Body of pancreas (tissue), 4 donors: ENCODE measurements around the gene ITPR2. TPM values are rescaled to one million over a fixed set of nuclear protein-coding genes. Genes with fewer than 3 reads are reported as not detected.
"Not testable (repeated sequence)": the region's sequence is repeated elsewhere in the genome, so short reads cannot be mapped to it uniquely, and the experiment has no call there.

Experiments
- ATAC-seq: fragments of 150-250 bp; one replicate; pipeline ENCODE4 v1.9.1; 2016
- DNase-seq, 4 donors: peaks; one replicate each; pipeline ENCODE4 v3.0.0-alpha.2; 2019
- H3K27ac ChIP-seq, 4 donors: fragments of 200-600 bp; sonication (generic); 1 replicate in 3 of 4; 2 replicates in 1 of 4; pipeline versions ENCODE4 v1.5.1 to v1.6.1; 2016 to 2019; ENCODE audit warnings: mild to moderate bottlenecking in 1 of 4, mixed read lengths in 1 of 4, moderate library complexity in 1 of 4
- H3K27me3 ChIP-seq, 2 donors: fragments of 200-600 bp; sonication (generic); one replicate each; pipeline ENCODE4 v1.6.0; 2016; ENCODE audit warnings: mild to moderate bottlenecking in 1 of 2
- H3K36me3 ChIP-seq, 2 donors: fragments of 200-600 bp; sonication (generic); replicated peaks in 1 of 2; 2 replicates each; pipeline ENCODE4 v1.5.1; 2016; ENCODE audit warnings: low read depth in 2 of 2; ENCODE audit not compliant: insufficient read depth in 1 of 2
- H3K4me1 ChIP-seq: fragments of 200-600 bp; sonication (generic); one replicate; pipeline ENCODE4 v1.6.0; 2016
- H3K4me3 ChIP-seq, 2 donors: fragments of 200-600 bp; sonication (generic); 1 replicate in 1 of 2; 2 replicates in 1 of 2; pipeline ENCODE4 v1.5.1; 2016 to 2019
- H3K9me3 ChIP-seq, 3 donors: fragments of 200-600 bp; sonication (generic); 1 replicate in 2 of 3; 2 replicates in 1 of 3; pipeline ENCODE4 v1.5.1; 2016
- CTCF ChIP-seq, 7 experiments: fragments of 450-650 bp in 4 of 7; fragments of 200-600 bp in 3 of 7; sonication (generic) in 3 of 7; IDR thresholded peaks; one replicate each; pipeline ENCODE4 v1.5.1; 2016 to 2019; ENCODE audit warnings: antibody characterized with exemption in 7 of 7
- POLR2A ChIP-seq, 3 donors: fragments of 450-650 bp; IDR thresholded peaks; one replicate each; pipeline ENCODE4 v1.6.1; 2016; ENCODE audit warnings: antibody characterized with exemption in 3 of 3, mild to moderate bottlenecking in 2 of 3
- WGBS, 2 donors: methylation state at CpG; one replicate each; pipeline ENCODE4 v1.1.5; 2017; 5-methylcytosine and 5-hydroxymethylcytosine counted together
- intact Hi-C: fragments of 100-400 bp; cut with DNase I; formaldehyde crosslinking; loops from one replicate; pipeline ENCODE4 v1.15.1; 2023
- total RNA-seq, 2 donors: library from RNA; depleted of rRNA; stranded (reverse); fragments of >200 nt; gene quantifications; one replicate each; pipeline ENCODE4 v1.1.0, GENCODE V29; 2016

ITPR2 gene
- total RNA-seq, 2 donors from 2014 or later = 37.4 to 92.9 TPM

DNA sequence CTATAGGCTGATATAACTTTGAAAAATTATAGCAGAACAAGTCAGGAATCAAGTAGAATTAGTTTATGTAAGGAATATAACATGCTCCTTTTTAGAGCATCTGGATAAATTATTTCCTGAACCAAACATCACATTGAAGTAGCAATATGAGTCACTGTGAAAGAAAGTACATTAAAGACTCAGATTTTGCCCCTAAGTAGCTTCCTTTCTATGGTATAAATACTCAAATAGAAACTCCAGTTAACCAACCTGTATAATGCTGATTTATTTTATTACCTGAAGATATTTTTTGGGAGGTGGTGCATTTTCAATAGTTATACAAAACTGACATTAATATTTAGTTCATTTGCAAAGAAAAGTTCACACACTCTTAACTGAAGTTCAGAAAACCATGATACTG lies 312.1 kb downstream of the ITPR2 start:
- Histone ChIP-seq H3K4me1 (peaks cover 12% of the 10 kb centered on the region), H3K27me3 (no peaks in the 10 kb centered on the region), H3K9me3 (peaks cover 0 to 10% (median 0%) of the 10 kb centered on the region in 3 donors), H3K36me3 (no peaks in the 10 kb centered on the region), H3K4me3 (no peak overlapping the region), H3K27ac (no peak overlapping the region)
- DNase-seq (no peak), ATAC-seq (no peak)
- intact Hi-C loops = no loop called here
- TF ChIP-seq POLR2A (IDR thresholded peaks at IDR 0.05) (no peak), CTCF (IDR thresholded peaks at IDR 0.05) (no peak)

GRCh38 chr12:26520109-26520508 lies 312.9 kb downstream of the ITPR2 start:
- intact Hi-C loops = no loop called here
- WGBS, 2 donors = 95 to 100% methylated on average over 1 of the region's 1 CpG
- TF ChIP-seq POLR2A (IDR thresholded peaks at IDR 0.05) (no peak), CTCF (IDR thresholded peaks at IDR 0.05) (no peak)

DNA sequence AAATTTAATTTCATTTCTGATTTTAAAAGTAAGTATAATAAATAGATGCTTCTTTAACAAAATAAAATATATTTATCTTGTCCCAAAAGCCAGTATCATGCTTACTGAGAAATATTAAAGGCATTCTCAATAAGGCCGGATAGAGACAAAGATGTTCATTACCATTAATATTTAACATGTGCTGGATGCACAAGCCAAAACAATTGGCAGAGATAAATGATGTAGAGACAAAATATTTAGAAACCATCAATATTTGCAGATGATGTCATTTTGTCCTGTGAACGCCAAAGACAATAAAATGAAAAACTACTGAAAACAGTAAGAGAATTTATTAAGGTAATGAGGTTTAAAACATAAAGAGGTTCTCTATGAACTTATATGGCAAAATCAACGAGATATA lies 313.5 kb downstream of the ITPR2 start:
- Histone ChIP-seq H3K27me3 (no peaks in the 10 kb centered on the region), H3K9me3 (no peaks in the 10 kb centered on the region), H3K27ac (no peak overlapping the region), H3K4me3 (no peak overlapping the region), H3K4me1 (peaks cover 22% of the 10 kb centered on the region), H3K36me3 (no peaks in the 10 kb centered on the region)
- TF ChIP-seq POLR2A (IDR thresholded peaks at IDR 0.05) (no peak), CTCF (IDR thresholded peaks at IDR 0.05) (no peak)
- intact Hi-C loops = no loop called here
- 81 to 85% methylated on average over 3 of the region's 3 CpGs for WGBS, 2 donors
- no peak for ATAC-seq
- no peak for DNase-seq

More at GRCh38 chr12:26520109-26520508, 312.9 kb downstream of the ITPR2 start:
- no peak for DNase-seq
- Histone ChIP-seq H3K4me3 (no peak overlapping the region), H3K27me3 (no peaks in the 10 kb centered on the region), H3K9me3 (peaks cover 0 to 3% (median 0%) of the 10 kb centered on the region in 3 donors), H3K36me3 (no peaks in the 10 kb centered on the region), H3K27ac (no peak overlapping the region), H3K4me1 (peaks cover 17% of the 10 kb centered on the region)
- ATAC-seq = no peak

DNA sequence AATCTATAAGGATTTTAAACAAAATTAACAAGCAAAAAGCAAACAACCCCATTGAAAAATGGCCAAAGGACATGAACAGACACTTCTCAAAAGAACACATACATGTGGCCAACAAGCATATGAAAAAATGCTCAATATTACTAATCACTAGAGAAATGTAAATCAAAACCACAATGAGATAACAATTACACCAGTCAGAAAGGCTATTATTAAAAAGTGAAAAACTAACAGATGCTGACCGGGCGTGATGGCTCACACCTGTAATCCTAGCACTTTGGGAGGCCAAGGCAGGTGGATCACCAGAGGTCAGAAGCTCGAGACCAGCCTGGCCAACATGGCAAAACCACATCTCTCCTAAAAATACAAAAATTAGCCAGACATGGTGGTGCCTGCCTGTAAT lies 315.7 kb downstream of the ITPR2 start:
- H3K9me3 ChIP-seq, H3K36me3 ChIP-seq, H3K27me3 ChIP-seq, DNase-seq, intact Hi-C loops, H3K4me3 ChIP-seq, ATAC-seq, H3K27ac ChIP-seq: not testable (repeated sequence)
- H3K4me1 ChIP-seq = peaks cover 17% of the 10 kb centered on the region
- WGBS, 2 donors = 92 to 98% methylated on average over 3 of the region's 3 CpGs

GRCh38 chr12:26514364-26514763 lies 318.6 kb downstream of the ITPR2 start:
- H3K4me1 ChIP-seq = peaks cover 17% of the 10 kb centered on the region
- TF ChIP-seq CTCF (IDR thresholded peaks at IDR 0.05) (no peak), POLR2A (IDR thresholded peaks at IDR 0.05) (no peak)
- ATAC-seq = peak; percentile 93
- no peaks in the 10 kb centered on the region for H3K27me3 ChIP-seq
- intact Hi-C loops = no loop called here
- WGBS, 2 donors = 26 to 35% methylated on average over 3 of the region's 3 CpGs
- H3K4me3 ChIP-seq = no peak overlapping the region
- peak in 1 of 4 donors; percentile 7 for DNase-seq
- H3K36me3 ChIP-seq = no peaks in the 10 kb centered on the region
- H3K9me3 ChIP-seq = no peaks in the 10 kb centered on the region
- H3K27ac ChIP-seq = no peak overlapping the region
